ENCODE results near the gene OR5H2. TPM values are rescaled to one million over a fixed set of nuclear protein-coding genes. Genes with fewer than 3 reads are reported as not detected.

Gene OR5H2
- total RNA-seq, 1 experiment from 2014 or later: not detected

- DNase-seq (ENCODE audit: low read depth, low spot score) (no peak), ATAC-seq (0 out of 2 replicates have a peak, but pooled peaks have one; percentile 51)
- Histone ChIP-seq H3K9me3 (ENCODE audit: control insufficient read depth, insufficient read depth, low read depth, low read length) (no peaks in the 10 kb centered on the region), H3K27me3 (ENCODE audit: control insufficient read depth, insufficient read depth, low read length) (0 out of 2 replicates have a peak, but pooled peaks cover 3% of the 10 kb centered on the region), H3K27ac (ENCODE audit: low read length) (no peak overlapping the region), H3K4me3 (ENCODE audit: low read depth in 2 of 2, low read length in 2 of 2) (peak overlapping the region; percentile 4 to 21; a peak in 3 of 4 replicates), H3K36me3 (ENCODE audit: control insufficient read depth, insufficient read depth, low read length) (no peaks in the 10 kb centered on the region), H3K4me1 (ENCODE audit: control insufficient read depth, insufficient read depth, low read length) (no peaks in the 10 kb centered on the region)
- intact Hi-C loops (cut with micrococcal nuclease; ENCODE audit: unreplicated experiment) (loop anchor here (10.0 kb wide), 2 partner anchors 250 to 530 kb away; no protein-coding TSS in a partner anchor), in situ Hi-C loops (cut with HindIII; ENCODE audit: low pct_unique_long_range_greater_than_20kb, low sequenced_read_pairs) (no loop called here)
- CTCF ChIA-PET: no interaction called here
- BruUV-seq (replicated peaks): no TSS peak
- POLR2A ChIA-PET: no interaction called here
- TF ChIP-seq TCF7L2 (IDR thresholded peaks at IDR 0.05; ENCODE audit: low read depth, low read length): no peak
- TF ChIP-seq POLR2AphosphoS5 (IDR thresholded peaks at IDR 0.05; ENCODE audit: low read depth, low read length): no peak
- TF ChIP-seq SIN3A (IDR thresholded peaks at IDR 0.05; ENCODE audit: borderline replicate concordance, insufficient read depth, low read depth, low read length): no peak
- TF ChIP-seq, protein P1, sequence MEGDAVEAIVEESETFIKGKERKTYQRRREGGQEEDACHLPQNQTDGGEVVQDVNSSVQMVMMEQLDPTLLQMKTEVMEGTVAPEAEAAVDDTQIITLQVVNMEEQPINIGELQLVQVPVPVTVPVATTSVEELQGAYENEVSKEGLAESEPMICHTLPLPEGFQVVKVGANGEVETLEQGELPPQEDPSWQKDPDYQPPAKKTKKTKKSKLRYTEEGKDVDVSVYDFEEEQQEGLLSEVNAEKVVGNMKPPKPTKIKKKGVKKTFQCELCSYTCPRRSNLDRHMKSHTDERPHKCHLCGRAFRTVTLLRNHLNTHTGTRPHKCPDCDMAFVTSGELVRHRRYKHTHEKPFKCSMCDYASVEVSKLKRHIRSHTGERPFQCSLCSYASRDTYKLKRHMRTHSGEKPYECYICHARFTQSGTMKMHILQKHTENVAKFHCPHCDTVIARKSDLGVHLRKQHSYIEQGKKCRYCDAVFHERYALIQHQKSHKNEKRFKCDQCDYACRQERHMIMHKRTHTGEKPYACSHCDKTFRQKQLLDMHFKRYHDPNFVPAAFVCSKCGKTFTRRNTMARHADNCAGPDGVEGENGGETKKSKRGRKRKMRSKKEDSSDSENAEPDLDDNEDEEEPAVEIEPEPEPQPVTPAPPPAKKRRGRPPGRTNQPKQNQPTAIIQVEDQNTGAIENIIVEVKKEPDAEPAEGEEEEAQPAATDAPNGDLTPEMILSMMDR (IDR thresholded peaks at IDR 0.05): no peak
- no peak for TF ChIP-seq REST (IDR thresholded peaks at IDR 0.05; ENCODE audit: insufficient read depth in 1 of 2, low read depth in 2 of 2, low read length in 1 of 2)
These were observed 42.8 kb downstream of the OR5H2 start for GRCh38 chr3:98325055-98325454.

- CTCF ChIA-PET: no interaction called here
- POLR2A ChIA-PET: interaction anchor here (0.5 kb wide), 1 partner anchor 26 kb away, joined by 3 read pairs; no protein-coding TSS in a partner anchor
- TF ChIP-seq SIN3A (IDR thresholded peaks at IDR 0.05; ENCODE audit: borderline replicate concordance, insufficient read depth, low read depth, low read length) (no peak), REST (IDR thresholded peaks at IDR 0.05; ENCODE audit: insufficient read depth in 1 of 2, low read depth in 2 of 2, low read length in 1 of 2) (no peak), POLR2AphosphoS5 (IDR thresholded peaks at IDR 0.05; ENCODE audit: low read depth, low read length) (no peak), TCF7L2 (IDR thresholded peaks at IDR 0.05; ENCODE audit: low read depth, low read length) (no peak)
- TF ChIP-seq, protein P1 (IDR thresholded peaks at IDR 0.05): no peak
- no peak overlapping the region for H3K4me3 ChIP-seq (ENCODE audit: low read depth in 2 of 2, low read length in 2 of 2)
- H3K9me3 ChIP-seq (ENCODE audit: control insufficient read depth, insufficient read depth, low read depth, low read length): no peaks in the 10 kb centered on the region
- in situ Hi-C loops (cut with HindIII; ENCODE audit: low pct_unique_long_range_greater_than_20kb, low sequenced_read_pairs) (no loop called here), intact Hi-C loops (cut with micrococcal nuclease; ENCODE audit: unreplicated experiment) (loop anchor here (10.0 kb wide), 2 partner anchors 249 to 531 kb away; no protein-coding TSS in a partner anchor)
- 0 out of 2 replicates have a peak, but pooled peaks cover 3% of the 10 kb centered on the region for H3K27me3 ChIP-seq (ENCODE audit: control insufficient read depth, insufficient read depth, low read length)
- no peak overlapping the region for H3K27ac ChIP-seq (ENCODE audit: low read length)
- DNase-seq (ENCODE audit: low read depth, low spot score) (no peak), ATAC-seq (no peak)
- BruUV-seq (replicated peaks): no TSS peak
- no peaks in the 10 kb centered on the region for H3K4me1 ChIP-seq (ENCODE audit: control insufficient read depth, insufficient read depth, low read length)
- no peaks in the 10 kb centered on the region for H3K36me3 ChIP-seq (ENCODE audit: control insufficient read depth, insufficient read depth, low read length)
These were observed 44.0 kb downstream of the OR5H2 start for GRCh38 chr3:98326105-98326893.
